ENCODE data around the gene LGR5. TPM values are rescaled to one million over a fixed set of nuclear protein-coding genes. Genes with fewer than 3 reads are reported as not detected.
"Not testable (repeated sequence)": the region's sequence is repeated elsewhere in the genome, so short reads cannot be mapped to it uniquely, and the experiment has no call there.

Gene LGR5
- total and polyA plus RNA-seq, 2 of the 4 experiments (the other 2 are of a cell fraction), result not detected

DNA sequence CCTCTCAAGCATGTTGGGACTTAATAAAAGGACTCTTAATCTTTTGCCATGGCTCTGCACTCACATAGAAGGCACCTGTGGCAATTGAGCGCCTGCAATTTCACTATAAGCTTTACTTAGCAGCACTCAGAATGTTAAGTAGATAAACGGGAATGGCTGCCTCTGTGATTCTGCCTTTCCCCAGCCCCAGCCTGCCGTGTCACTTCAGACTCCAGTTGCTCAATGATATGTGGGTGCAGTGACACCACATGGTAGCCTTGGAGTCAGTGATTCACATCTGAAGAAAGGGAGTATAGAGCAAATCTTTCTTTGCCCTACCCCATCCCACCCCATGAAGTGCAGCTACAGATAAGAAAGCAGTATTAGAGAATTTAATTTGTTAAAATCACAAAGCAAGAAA is 127.9 kb downstream of the LGR5 start:
- H2BK15ac ChIP-seq (ENCODE audit: low read depth, low read length), result no peak overlapping the region
- no peak overlapping the region for H3K27ac ChIP-seq (ENCODE audit: insufficient read depth, low read length)
- no peak for ATAC-seq (ENCODE audit: low read depth)
- no TSS peak for BruUV-seq (replicated peaks)
- no peak overlapping the region for H3K4me3 ChIP-seq (ENCODE audit: insufficient read depth, low read depth, low read length)
- DNase-seq, result no peak
- no peak overlapping the region for H2BK20ac ChIP-seq (ENCODE audit: low read depth, low read length)
- H3K4me1 ChIP-seq (ENCODE audit: control insufficient read depth, insufficient read depth, low read length), result no peaks in the 10 kb centered on the region
- no peak overlapping the region for H2AK9ac ChIP-seq (replicated peaks; ENCODE audit: low read depth, low read length, poor library complexity)
- POLR2A ChIA-PET (ENCODE audit: unreplicated experiment), result interaction anchor here (0.6 kb wide), 1 partner anchor 151 kb away, joined by 8 read pairs; no protein-coding TSS in a partner anchor
- no peak overlapping the region for H3K56ac ChIP-seq (ENCODE audit: extremely low read depth, insufficient read depth, low read length)
- in situ Hi-C loops (cut with MboI; ENCODE audit: low sequenced_read_pairs), result no loop called here
- no peak overlapping the region for H3K4ac ChIP-seq (ENCODE audit: low read depth, low read length)
- H2AFZ ChIP-seq (replicated peaks; ENCODE audit: low read length, poor library complexity), result no peak overlapping the region
- CTCF ChIA-PET, result interaction anchor here (1.3 to 1.6 kb wide), 2 partner anchors 11 to 16 kb away, joined by 3 read pairs; no protein-coding TSS in a partner anchor
- intact Hi-C loops (cut with micrococcal nuclease), result no loop called here
- H4K91ac ChIP-seq (ENCODE audit: insufficient read depth, low read depth, low read length), result no peak overlapping the region
- H3K9ac ChIP-seq (ENCODE audit: low read depth, low read length), result no peak overlapping the region
- H2BK120ac ChIP-seq (ENCODE audit: low read depth, low read length), result no peak overlapping the region
- H4K20me1 ChIP-seq (ENCODE audit: insufficient read depth, low read length), result no peaks in the 10 kb centered on the region
- no peaks in the 10 kb centered on the region for H3K79me1 ChIP-seq (ENCODE audit: low read depth in 1 of 2, low read length in 2 of 2)
- no peak overlapping the region for H3K23ac ChIP-seq (ENCODE audit: low read depth, low read length)
- H3K4me2 ChIP-seq (ENCODE audit: low read depth, low read length), result no peak overlapping the region
- H2BK5ac ChIP-seq (ENCODE audit: low read depth, low read length, poor library complexity, severe bottlenecking), result no peak overlapping the region
- H3K18ac ChIP-seq (ENCODE audit: low read depth, low read length), result no peak overlapping the region
- no CpG with 5 or more reads among the region's 3 CpGs for WGBS, 2 experiments (ENCODE audit: extremely low coverage in 2 of 2, insufficient read length in 1 of 2)
- no peaks in the 10 kb centered on the region for H3K9me3 ChIP-seq (ENCODE audit: control insufficient read depth, insufficient read depth, low read length)
- no peaks in the 10 kb centered on the region for H3K9me1 ChIP-seq (ENCODE audit: insufficient read depth, low read length)
- no peak for TF ChIP-seq RAD21 (IDR thresholded peaks at IDR 0.05; ENCODE audit: low read length)
- no peak for TF ChIP-seq NFE2L2 (IDR thresholded peaks at IDR 0.05; ENCODE audit: low read depth, low read length)
- no peak for TF ChIP-seq RFX5 (IDR thresholded peaks at IDR 0.05; ENCODE audit: low read depth, low read length)
- no peaks in the 10 kb centered on the region for H3K36me3 ChIP-seq (ENCODE audit: control insufficient read depth, insufficient read depth, low read length)
- H3K14ac ChIP-seq (replicated peaks; ENCODE audit: low read depth, low read length), result no peak overlapping the region
- H2AK5ac ChIP-seq (ENCODE audit: low read depth, low read length), result no peak overlapping the region
- H3K27me3 ChIP-seq (ENCODE audit: control insufficient read depth, insufficient read depth, low read length), result peaks cover 12% of the 10 kb centered on the region; the same call in 1 of the 2 replicates
- H4K8ac ChIP-seq (ENCODE audit: low read depth in 2 of 2, low read length in 2 of 2), result no peak overlapping the region
- dilution Hi-C loops (cut with HindIII; ENCODE audit: low sequenced_read_pairs, unreplicated experiment), result no loop called here
- H4K5ac ChIP-seq (ENCODE audit: low read depth, low read length), result no peak overlapping the region

DNA sequence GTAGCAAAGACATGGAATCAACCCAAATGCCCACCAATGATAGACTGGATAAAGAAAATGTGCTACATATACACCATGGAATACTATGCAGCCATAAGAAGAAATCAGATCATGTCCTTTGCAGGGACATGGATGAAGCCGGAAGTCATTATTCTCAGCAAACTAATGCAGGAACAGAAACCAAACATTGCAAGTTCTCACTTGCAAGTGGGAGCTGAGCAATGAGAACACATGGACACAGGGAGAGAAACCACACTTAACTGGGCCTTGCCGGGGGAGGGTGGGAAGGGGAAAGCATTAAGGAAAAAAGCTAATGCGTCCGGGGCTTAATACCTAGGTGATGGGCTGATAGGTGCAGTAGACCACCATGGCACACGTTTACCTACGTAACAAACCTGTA is 130.3 kb downstream of the LGR5 start:
- H3K27ac ChIP-seq (ENCODE audit: insufficient read depth, low read length); H2BK120ac ChIP-seq (ENCODE audit: low read depth, low read length); H2AK5ac ChIP-seq (ENCODE audit: low read depth, low read length); H2BK20ac ChIP-seq (ENCODE audit: low read depth, low read length); H2AK9ac ChIP-seq (replicated peaks; ENCODE audit: low read depth, low read length, poor library complexity); H3K56ac ChIP-seq (ENCODE audit: extremely low read depth, insufficient read depth, low read length); in situ Hi-C loops (cut with MboI; ENCODE audit: low sequenced_read_pairs); H3K14ac ChIP-seq (replicated peaks; ENCODE audit: low read depth, low read length); H2AFZ ChIP-seq (replicated peaks; ENCODE audit: low read length, poor library complexity); DNase-seq; H4K8ac ChIP-seq (ENCODE audit: low read depth in 2 of 2, low read length in 2 of 2); CTCF ChIA-PET; BruUV-seq (replicated peaks); H3K4me3 ChIP-seq (ENCODE audit: insufficient read depth, low read depth, low read length); H3K9ac ChIP-seq (ENCODE audit: low read depth, low read length); H4K20me1 ChIP-seq (ENCODE audit: insufficient read depth, low read length); H4K91ac ChIP-seq (ENCODE audit: insufficient read depth, low read depth, low read length); ATAC-seq (ENCODE audit: low read depth); H3K4me2 ChIP-seq (ENCODE audit: low read depth, low read length); H3K79me1 ChIP-seq (ENCODE audit: low read depth in 1 of 2, low read length in 2 of 2); H3K9me1 ChIP-seq (ENCODE audit: insufficient read depth, low read length); H3K4ac ChIP-seq (ENCODE audit: low read depth, low read length); intact Hi-C loops (cut with micrococcal nuclease); H4K5ac ChIP-seq (ENCODE audit: low read depth, low read length); POLR2A ChIA-PET (ENCODE audit: unreplicated experiment); H3K18ac ChIP-seq (ENCODE audit: low read depth, low read length); H3K23ac ChIP-seq (ENCODE audit: low read depth, low read length); dilution Hi-C loops (cut with HindIII; ENCODE audit: low sequenced_read_pairs, unreplicated experiment); H3K4me1 ChIP-seq (ENCODE audit: control insufficient read depth, insufficient read depth, low read length); H2BK15ac ChIP-seq (ENCODE audit: low read depth, low read length); H2BK5ac ChIP-seq (ENCODE audit: low read depth, low read length, poor library complexity, severe bottlenecking); H3K9me3 ChIP-seq (ENCODE audit: control insufficient read depth, insufficient read depth, low read length); H3K36me3 ChIP-seq (ENCODE audit: control insufficient read depth, insufficient read depth, low read length): not testable (repeated sequence)
- WGBS, 2 experiments (ENCODE audit: extremely low coverage in 2 of 2, insufficient read length in 1 of 2), result no CpG with 5 or more reads among the region's 6 CpGs
- H3K27me3 ChIP-seq (ENCODE audit: control insufficient read depth, insufficient read depth, low read length), result peaks cover 14% of the 10 kb centered on the region; the same call in 1 of the 2 replicates

Data from IMR-90 (cell line).